Esophagus (tissue), 2 donors: ENCODE measurements around the gene NEK1. TPM values are rescaled to one million over a fixed set of nuclear protein-coding genes. Genes with fewer than 3 reads are reported as not detected.

Experiments
- H3K27ac ChIP-seq, 2 donors: one replicate each; pipeline ENCODE4 v1.5.1; 2013; ENCODE audit warnings: low read depth in 2 of 2, mild to moderate bottlenecking in 2 of 2, inconsistent platforms in 1 of 2, low read length in 1 of 2, moderate library complexity in 1 of 2
- H3K27me3 ChIP-seq, 2 donors: one replicate each; pipeline ENCODE4 v1.6.1; 2013; ENCODE audit warnings: low read length in 2 of 2, control low read depth in 1 of 2, mild to moderate bottlenecking in 1 of 2; ENCODE audit not compliant: insufficient read depth in 2 of 2, control insufficient read depth in 1 of 2
- H3K36me3 ChIP-seq, 2 donors: one replicate each; pipeline ENCODE4 v1.6.1; 2013; ENCODE audit warnings: low read length in 1 of 2; ENCODE audit not compliant: control insufficient read depth in 2 of 2, insufficient read depth in 2 of 2
- H3K4me1 ChIP-seq, 2 donors: one replicate each; pipeline ENCODE4 v1.6.1; 2013; ENCODE audit warnings: low read length in 1 of 2; ENCODE audit not compliant: control insufficient read depth in 2 of 2, insufficient read depth in 2 of 2
- H3K4me3 ChIP-seq, 2 donors: one replicate each; pipeline ENCODE4 v1.5.1; 2013; ENCODE audit warnings: low read length in 2 of 2, mild to moderate bottlenecking in 2 of 2, low read depth in 1 of 2, moderate library complexity in 1 of 2
- H3K9me3 ChIP-seq, 2 donors: one replicate each; pipeline ENCODE4 v1.6.1; 2013; ENCODE audit warnings: mild to moderate bottlenecking in 2 of 2, low read depth in 1 of 2, low read length in 1 of 2, moderate library complexity in 1 of 2; ENCODE audit not compliant: control insufficient read depth in 2 of 2, insufficient read depth in 1 of 2
- WGBS, 2 donors: extraction: QIAGEN DNeasy Blood & Tissue Kit; methylation state at CpG; one replicate each; pipeline ENCODE4 v1.1.7; 2013; 5-methylcytosine and 5-hydroxymethylcytosine counted together
- polyA plus RNA-seq, 2 donors: library from polyadenylated mRNA; stranded (reverse); fragments of 200-250 nt; gene quantifications; one replicate each; pipeline ENCODE4 v1.2.3, GENCODE V29; 2013
- donor health status: healthy with polysubstance abuse.
- donor health status: Bipolar disorder and iron deficiency.

The NEK1 gene
- polyA plus RNA-seq, 2 donors = 2.5 to 2.9 TPM

DNA sequence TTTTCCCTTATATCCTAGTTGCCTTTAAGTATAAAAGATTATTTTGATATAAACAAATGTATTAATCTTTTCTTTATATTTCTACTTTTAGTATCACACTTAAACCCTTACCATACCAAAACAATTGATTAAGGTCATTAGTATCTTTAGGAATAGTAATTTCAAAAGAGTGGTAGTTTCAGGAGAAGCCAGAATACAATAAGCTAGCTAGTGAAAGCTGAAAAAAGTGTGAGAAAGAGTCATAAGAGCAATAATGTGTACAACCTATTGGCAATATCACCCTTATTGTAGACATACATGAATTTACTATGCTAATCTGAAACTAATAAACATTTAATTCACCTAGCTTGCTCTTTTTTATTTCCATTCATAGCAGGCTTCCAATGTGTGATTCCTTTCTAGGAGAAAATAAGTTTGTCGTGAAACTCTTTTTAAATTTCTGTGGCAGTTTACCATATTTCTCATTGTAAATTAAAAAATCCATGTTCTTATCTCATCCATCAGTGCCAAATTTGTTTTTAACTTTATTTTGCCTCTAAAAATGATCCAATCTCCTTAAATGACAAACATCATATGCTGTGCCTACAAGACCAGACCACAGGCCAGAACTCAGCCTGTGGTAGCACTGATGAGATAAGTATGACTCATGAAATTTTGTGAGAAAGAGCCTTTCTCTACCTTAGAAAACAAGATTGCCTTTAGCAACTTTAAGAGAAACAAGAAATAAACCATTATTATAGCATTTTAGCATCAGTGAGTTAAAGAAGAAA lies 8.1 kb downstream of the NEK1 start:
- Histone ChIP-seq H3K36me3 (no peaks in the 10 kb centered on the region), H3K4me3 (no peak overlapping the region), H3K27me3 (no peaks in the 10 kb centered on the region), H3K9me3 (no peaks in the 10 kb centered on the region), H3K27ac (no peak overlapping the region), H3K4me1 (no peaks in the 10 kb centered on the region)
- 46 to 76% methylated on average over 1 of the region's 1 CpG for WGBS, 2 donors

DNA sequence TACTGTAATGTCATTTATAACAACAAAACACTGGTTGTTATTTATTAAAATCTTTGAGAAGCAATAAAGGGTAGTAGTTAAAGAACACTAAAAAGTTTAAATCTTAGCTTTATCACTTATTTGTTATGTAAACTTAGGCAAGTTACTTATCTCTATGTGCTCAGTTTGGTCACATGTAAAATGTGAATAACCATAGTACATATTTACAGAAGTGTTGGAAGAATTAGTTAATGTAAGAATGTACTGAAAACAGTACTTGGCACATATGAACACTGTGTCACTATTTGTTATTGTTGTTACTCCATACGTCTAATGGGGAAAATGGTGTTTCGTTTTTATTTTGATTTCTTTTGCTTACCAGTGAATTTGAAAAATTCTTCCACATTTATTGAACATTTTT lies 9.1 kb downstream of the NEK1 start:
- H3K27ac ChIP-seq = no peak overlapping the region
- 78 to 91% methylated on average over 2 of the region's 2 CpGs for WGBS, 2 donors
- no peaks in the 10 kb centered on the region for H3K36me3 ChIP-seq
- H3K27me3 ChIP-seq = no peaks in the 10 kb centered on the region
- no peaks in the 10 kb centered on the region for H3K9me3 ChIP-seq
- no peaks in the 10 kb centered on the region for H3K4me1 ChIP-seq
- no peak overlapping the region for H3K4me3 ChIP-seq

DNA sequence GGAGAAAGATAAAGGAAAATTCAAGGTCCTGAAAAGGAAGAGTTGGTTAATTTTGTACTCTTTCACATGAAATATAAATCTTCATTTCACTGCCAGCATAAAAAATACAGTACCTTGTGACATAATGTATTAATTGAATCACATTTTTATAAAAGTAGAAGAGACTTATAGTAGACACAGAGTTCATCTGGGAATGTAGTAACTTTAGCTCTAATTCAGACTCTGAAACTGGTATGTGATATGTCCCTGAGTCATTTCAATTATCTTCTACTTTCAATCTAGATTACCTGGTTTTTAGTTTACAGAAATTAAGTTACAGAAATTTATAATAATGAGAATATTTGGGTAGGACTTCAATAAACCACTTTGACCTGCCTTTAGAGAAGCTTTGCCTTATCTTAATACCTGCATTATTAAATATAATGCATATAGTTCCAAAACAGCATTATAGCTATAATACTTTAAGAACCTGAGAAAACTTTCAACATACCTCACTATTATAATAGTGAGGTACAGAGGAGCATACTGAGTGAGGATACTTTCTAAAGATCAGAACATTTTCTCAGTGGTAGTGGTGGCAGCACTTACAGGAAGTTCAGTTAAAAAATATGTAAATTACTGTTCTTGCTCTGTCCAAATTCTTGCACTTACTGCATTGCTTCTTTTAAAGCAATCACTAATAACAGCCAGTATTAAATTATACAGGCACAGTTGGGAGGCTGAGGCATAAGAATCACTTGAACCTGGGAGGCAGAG lies 11.2 kb downstream of the NEK1 start:
- Histone ChIP-seq H3K9me3 (no peaks in the 10 kb centered on the region), H3K4me1 (no peaks in the 10 kb centered on the region), H3K27ac (no peak overlapping the region), H3K4me3 (no peak overlapping the region), H3K36me3 (no peaks in the 10 kb centered on the region), H3K27me3 (no peaks in the 10 kb centered on the region)

DNA sequence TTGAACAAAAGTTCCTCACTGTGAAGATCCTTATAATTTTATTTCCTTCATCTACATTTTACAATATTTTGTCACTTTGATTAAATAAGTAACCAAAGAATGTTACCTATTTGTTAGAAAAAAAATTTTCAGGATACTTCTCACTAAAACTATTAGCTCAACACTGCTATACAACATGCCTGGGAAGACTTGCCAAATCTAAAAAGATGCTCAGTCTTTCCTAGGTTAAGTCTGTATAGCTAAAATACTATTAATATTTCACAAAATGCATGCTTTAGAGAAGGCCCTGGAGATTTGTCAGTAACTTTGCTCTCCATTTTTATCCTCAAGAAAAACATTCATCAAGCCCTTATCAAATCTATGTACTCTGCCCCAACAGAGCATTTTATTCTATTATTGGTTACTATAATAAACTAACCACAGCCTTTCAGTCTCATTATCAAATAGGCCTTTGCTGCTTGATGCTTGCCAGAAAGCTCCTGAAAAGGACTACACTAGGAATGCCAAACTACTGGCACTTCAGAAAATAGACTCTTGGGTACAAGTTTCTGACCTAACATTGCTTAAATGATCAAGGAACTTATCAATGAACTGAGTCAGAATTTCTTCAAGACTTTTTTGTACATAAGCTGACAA lies 17.7 kb downstream of the NEK1 start:
- Histone ChIP-seq H3K4me1 (no peaks in the 10 kb centered on the region), H3K27me3 (no peaks in the 10 kb centered on the region), H3K36me3 (no peaks in the 10 kb centered on the region), H3K4me3 (no peak overlapping the region), H3K9me3 (no peaks in the 10 kb centered on the region), H3K27ac (no peak overlapping the region)

DNA sequence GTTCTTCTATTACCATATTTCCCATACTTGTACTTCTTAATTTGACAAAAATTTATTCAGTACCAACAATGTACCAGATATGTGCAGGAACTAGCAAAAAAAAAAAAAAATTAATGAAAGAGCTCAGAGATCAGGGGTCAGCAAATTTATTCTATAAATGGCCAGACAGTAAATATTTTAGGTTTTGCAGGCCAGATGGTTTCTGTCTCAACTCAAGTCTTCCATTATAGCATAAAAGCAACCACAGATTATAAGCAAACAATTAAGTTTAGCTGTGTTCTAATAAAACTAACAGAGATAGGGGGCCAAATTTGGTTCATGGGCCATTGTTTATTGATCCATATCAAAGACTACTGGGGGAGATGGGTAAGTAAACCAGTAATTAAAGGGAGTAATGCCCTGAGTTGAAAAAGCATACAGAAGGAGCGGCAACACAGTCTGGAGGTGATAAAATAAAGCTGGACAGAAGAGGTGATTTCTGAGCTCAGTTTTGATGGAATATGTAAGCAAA lies 19.3 kb downstream of the NEK1 start:
- Histone ChIP-seq H3K4me1 (no peaks in the 10 kb centered on the region), H3K36me3 (no peaks in the 10 kb centered on the region), H3K9me3 (no peaks in the 10 kb centered on the region), H3K4me3 (no peak overlapping the region), H3K27me3 (no peaks in the 10 kb centered on the region), H3K27ac (no peak overlapping the region)
- 95 to 100% methylated on average over 1 of the region's 1 CpG for WGBS, 2 donors

DNA sequence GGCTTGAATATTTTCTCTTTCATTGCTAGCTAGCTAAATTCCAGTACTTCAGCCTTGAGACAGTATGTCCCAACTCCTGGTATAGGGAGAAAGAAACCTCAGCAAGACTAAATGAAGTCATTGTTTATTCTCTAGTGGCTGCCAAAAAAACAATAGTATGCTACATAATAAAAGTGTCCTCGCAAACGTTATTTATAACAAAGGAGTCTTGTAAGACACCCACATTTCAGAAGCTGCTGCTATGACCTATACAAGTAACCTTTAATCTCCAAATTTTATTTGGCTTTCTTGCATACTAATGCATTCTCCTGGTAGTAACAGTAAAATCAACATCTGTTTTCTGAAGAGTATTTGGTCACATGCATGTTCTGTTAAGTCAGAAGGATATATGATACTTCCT lies 28.8 kb downstream of the NEK1 start:
- 48 to 61% methylated on average over 2 of the region's 2 CpGs for WGBS, 2 donors
- Histone ChIP-seq H3K27ac (no peak overlapping the region), H3K36me3 (peaks cover 0 to 4% of the 10 kb centered on the region in 2 donors), H3K4me1 (no peaks in the 10 kb centered on the region), H3K9me3 (no peaks in the 10 kb centered on the region), H3K4me3 (no peak overlapping the region), H3K27me3 (no peaks in the 10 kb centered on the region)

DNA sequence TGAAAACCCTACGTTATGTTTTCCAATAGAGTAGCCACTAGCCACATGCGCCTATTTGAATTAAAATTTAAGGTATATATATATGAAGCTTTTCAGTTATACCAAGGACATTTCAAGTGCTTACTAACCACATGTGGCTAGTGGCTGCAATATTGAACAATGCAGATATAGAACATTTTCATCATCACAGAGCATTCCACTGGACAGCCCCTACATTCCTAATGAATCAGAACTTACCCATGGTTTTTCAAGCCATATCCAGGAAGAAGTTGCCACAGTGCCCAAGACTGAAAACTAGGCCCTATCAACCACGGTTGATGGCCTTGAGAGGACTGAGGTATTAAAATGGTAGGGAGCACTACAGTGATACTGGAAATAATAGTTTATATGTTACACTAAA lies 29.7 kb downstream of the NEK1 start:
- WGBS, 2 donors = 96 to 97% methylated on average over 3 of the region's 3 CpGs
- Histone ChIP-seq H3K4me3 (no peak overlapping the region), H3K4me1 (no peaks in the 10 kb centered on the region), H3K36me3 (peaks cover 0 to 4% of the 10 kb centered on the region in 2 donors), H3K9me3 (no peaks in the 10 kb centered on the region), H3K27ac (no peak overlapping the region), H3K27me3 (no peaks in the 10 kb centered on the region)

DNA sequence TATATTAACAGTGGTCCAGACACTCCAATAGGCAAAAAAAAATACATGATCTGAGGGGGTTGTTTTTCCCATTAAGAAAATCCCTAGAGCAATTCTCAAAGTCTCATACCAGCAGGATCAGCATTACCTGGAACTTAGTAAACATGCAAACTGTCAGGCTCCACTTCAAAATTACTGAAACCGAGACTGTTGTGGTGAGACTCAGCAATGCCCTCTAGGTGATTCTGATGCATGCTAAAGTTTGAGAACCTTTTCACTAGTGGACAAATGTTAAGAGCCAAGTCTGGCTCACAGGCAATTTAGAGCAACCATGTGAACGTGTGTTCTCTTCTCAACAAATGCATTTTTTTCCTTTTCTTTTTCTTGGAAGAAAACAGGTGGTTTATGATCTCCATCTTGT lies 30.2 kb downstream of the NEK1 start:
- 75 to 84% methylated on average over 2 of the region's 2 CpGs for WGBS, 2 donors
- Histone ChIP-seq H3K36me3 (peaks cover 0 to 4% of the 10 kb centered on the region in 2 donors), H3K27me3 (no peaks in the 10 kb centered on the region), H3K27ac (no peak overlapping the region), H3K9me3 (no peaks in the 10 kb centered on the region), H3K4me3 (no peak overlapping the region), H3K4me1 (no peaks in the 10 kb centered on the region)

DNA sequence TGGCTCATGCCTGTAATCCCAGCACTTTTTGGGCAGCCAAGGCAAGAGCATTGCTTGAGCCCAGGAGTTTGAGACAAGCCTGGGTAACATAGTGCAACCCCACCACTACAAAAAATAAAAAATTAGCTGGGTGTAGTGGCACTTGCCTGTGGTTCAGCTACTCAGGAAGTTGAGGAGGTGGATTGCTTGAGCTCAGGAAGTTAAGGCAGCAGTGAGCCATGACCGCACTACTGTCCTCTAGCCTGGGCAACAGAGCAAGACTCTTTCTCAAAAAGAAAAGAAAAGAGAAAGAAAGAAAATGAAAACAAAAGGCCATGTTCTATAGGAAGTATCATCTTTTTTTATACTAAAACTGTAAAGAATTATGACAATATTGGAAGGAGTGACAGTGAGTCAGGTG lies 38.5 kb downstream of the NEK1 start:
- Histone ChIP-seq H3K27ac (no peak overlapping the region), H3K36me3 (peaks cover 0 to 6% of the 10 kb centered on the region in 2 donors), H3K4me3 (no peak overlapping the region), H3K4me1 (no peaks in the 10 kb centered on the region), H3K27me3 (no peaks in the 10 kb centered on the region), H3K9me3 (no peaks in the 10 kb centered on the region)
- WGBS, 2 donors = 93 to 95% methylated on average over 1 of the region's 1 CpG
